Heart left ventricle (tissue), 16 donors: ENCODE measurements around the gene STK16. TPM values are rescaled to one million over a fixed set of nuclear protein-coding genes. Genes with fewer than 3 reads are reported as not detected.

Source experiments
- ATAC-seq, 4 donors: fragments of 200-7000 bp; cut with Tn5 transposase; one replicate each; pipeline ENCODE4 v1.9.1; 2020 to 2022; ENCODE audit warnings: moderate library complexity in 4 of 4, mild to moderate bottlenecking in 3 of 4, moderate number of reproducible peaks in 1 of 4
- DNase-seq, 5 donors: peaks; one replicate each; pipeline ENCODE4 v3.0.0-alpha.2; 2020
- H3K27ac ChIP-seq, 12 donors: fragments of 200-600 bp; sonication (generic) in 4 of 12; one replicate each; pipeline versions ENCODE4 v1.5.0 to v1.8.0; 2016 to 2022; ENCODE audit warnings: mild to moderate bottlenecking in 2 of 12
- H3K27me3 ChIP-seq, 9 donors: fragments of 200-600 bp; sonication (generic) in 2 of 9; one replicate each; pipeline versions ENCODE4 v1.5.1 to v1.8.0; 2016 to 2022; ENCODE audit warnings: mild to moderate bottlenecking in 3 of 9
- H3K36me3 ChIP-seq, 9 donors: fragments of 200-600 bp; sonication (generic) in 2 of 9; one replicate each; pipeline versions ENCODE4 v1.5.0 to v1.8.0; 2018 to 2022; ENCODE audit warnings: mild to moderate bottlenecking in 2 of 9
- H3K4me1 ChIP-seq, 12 donors: fragments of 200-600 bp; sonication (generic) in 4 of 12; one replicate each; pipeline versions ENCODE4 v1.5.0 to v1.8.0; 2016 to 2022; ENCODE audit warnings: mild to moderate bottlenecking in 3 of 12
- H3K4me3 ChIP-seq, 12 donors: fragments of 200-600 bp; sonication (generic) in 4 of 12; one replicate each; pipeline versions ENCODE4 v1.5.0 to v1.8.0; 2017 to 2022; ENCODE audit warnings: mild to moderate bottlenecking in 9 of 12, moderate library complexity in 4 of 12
- H3K9me3 ChIP-seq, 12 donors: fragments of 200-600 bp; sonication (generic) in 4 of 12; one replicate each; pipeline versions ENCODE4 v1.5.0 to v1.8.0; 2016 to 2022; ENCODE audit warnings: mild to moderate bottlenecking in 1 of 12
- POLR2A ChIP-seq, 2 donors: fragments of 450-650 bp; IDR thresholded peaks; one replicate each; pipeline ENCODE4 v1.6.1; 2017; ENCODE audit warnings: antibody characterized with exemption in 2 of 2, mild to moderate bottlenecking in 2 of 2, moderate library complexity in 2 of 2
- WGBS, 4 donors: extraction: QIAGEN DNeasy Blood & Tissue Kit in 2 of 4; methylation state at CpG; one replicate each; pipeline versions ENCODE4 v1.1.5 to v1.1.7; 2013 to 2018; 5-methylcytosine and 5-hydroxymethylcytosine counted together
- intact Hi-C, 10 donors: fragments of 100-400 bp; cut with DNase I; formaldehyde crosslinking; loops; one replicate each; pipeline versions ENCODE4 v1.11.1 to v1.14.2; 2022
- polyA plus RNA-seq, 2 donors: library from polyadenylated mRNA; stranded (reverse); fragments of 200-250 nt; gene quantifications; one replicate each; pipeline ENCODE4 v1.2.3, GENCODE V29; 2013
- total RNA-seq, 9 donors: library from RNA; depleted of rRNA in 2 of 9; stranded (reverse); fragments of >200 nt in 2 of 9; fragmentation: NEBNext Ultra II Directional in 3 of 9; extraction: Animal tissue kit (Norgen Biotek cat#: 25700) in 3 of 9; gene quantifications; one replicate each; pipeline versions ENCODE4 v1.1.0 to v1.2.4, GENCODE V29; 2016 to 2023
- TF ChIP-seq, protein P1 (sequence below), 12 donors: fragments of 200-600 bp; sonication (generic) in 4 of 12; IDR thresholded peaks; one replicate each; pipeline versions ENCODE4 v1.5.0 to v1.8.0; 2018 to 2022; ENCODE audit warnings: antibody characterized with exemption in 12 of 12, mild to moderate bottlenecking in 5 of 12
- donor health status: ischemic (EF 13 %, LVEDD 7.1; RV severe dilation, severe dysfunction).
- donor health status: healthy with polysubstance abuse.
- donor health status: DM: no; HTN: yes; CAD: no.
- donor health status: DM: no; HTN: no; CAD: no.
- donor health status: ischemic (EF 25% LVEDD 6.9; RV normal size, moderate dysfunction).
- donor health status: ischemic (EF 25% LVEDD 5.7; RV mildly dilated, moderate dysfunction).
- donor health status: healthy.
- donor health status: DM: yes; HTN: yes; CAD: no.
- donor health status: ischemic (EF 35%, LVEDD 5.7; RV mildly dilated, moderate dysfunction).
- donor health status: nonischemic (EF 11% LVEDD 7.7; RV severe dilation, severe dysfunction).
- donor health status: DM: yes; HTN: yes; CAD: no.
- donor health status: PGD.
- donor health status: ischemic (EF 29% LVEDD 5.4; RV normal size, mild dysfunction).
- donor health status: nonischemic (EF 23%, LVEDD 6.1; RV moderate dilation, normal function).

Gene STK16
- total and polyA plus RNA-seq, 11 donors: 13.8 to 31.6 (median 19.1) TPM

DNA sequence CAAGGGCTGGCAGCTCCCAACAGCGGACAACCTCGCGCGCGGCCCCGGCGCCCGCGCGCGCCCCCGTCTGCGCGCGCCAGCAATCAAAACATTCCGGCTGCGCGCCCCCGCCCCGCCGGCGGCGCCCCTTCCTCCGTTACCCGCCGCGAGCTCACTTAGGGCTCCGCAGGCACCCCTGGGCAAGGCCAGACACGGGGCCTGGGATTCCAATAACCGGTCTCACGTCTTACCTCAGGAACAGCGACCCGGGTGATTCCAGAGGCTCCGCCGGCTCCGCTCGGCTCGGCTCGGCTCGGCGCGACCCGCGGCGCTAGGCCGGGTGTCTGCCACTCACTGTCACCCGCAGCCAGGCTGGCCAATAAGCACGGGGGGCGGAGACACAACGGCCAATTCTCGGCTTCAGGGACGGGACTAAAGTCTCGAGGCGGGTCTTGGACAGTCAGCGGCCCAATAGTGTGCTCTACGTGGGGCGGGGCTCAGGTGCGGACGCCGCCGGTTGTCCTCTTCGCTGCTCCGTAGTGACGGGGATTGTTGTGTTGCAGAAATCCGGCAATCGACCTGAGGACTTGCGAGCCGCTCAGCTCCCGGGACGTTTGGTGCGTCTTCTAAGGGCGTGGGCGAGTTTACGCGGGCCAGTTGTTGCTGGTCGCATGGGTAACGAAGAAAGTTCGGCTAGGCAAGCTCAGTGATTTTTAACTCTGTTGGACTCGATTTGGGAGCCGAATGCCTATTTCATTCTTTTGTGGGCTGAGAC is 15.8 kb upstream of the STK16 start, which contains the start of the genes ANKZF1 and ATG9A:
TSS of gene ANKZF1 (plus strand) at position 502 of the 754 bp plus-strand sequence. CDS start 452 bp downstream, outside the sequence.
TSS of gene ATG9A (minus strand) at position 332 of the 754 bp plus-strand sequence. CDS start 1,612 bp downstream, outside the sequence.
- Histone ChIP-seq H3K27me3 (no peaks in the 10 kb centered on the region), H3K4me1 (peaks cover 3 to 51% (median 26%) of the 10 kb centered on the region in 12 donors), H3K36me3 (peaks cover 0 to 63% (median 54%) of the 10 kb centered on the region in 9 donors), H3K27ac (peak within 1 kb of the TSS; percentile 93 to 99 (median 97)), H3K9me3 (no peaks in the 10 kb centered on the region), H3K4me3 (peak within 1 kb of the TSS; percentile 80 to 92 (median 88))
- intact Hi-C loops: loop anchor here in 4 of 10 donors (1.0 to 10.0 kb wide), 7 partner anchors 16 to 68 kb away; partner anchors contain the start of genes CNPPD1 (in 2 of the 4), GLB1L (in 1 of the 4), RETREG2 (in 1 of the 4) and SLC23A3 (in 1 of the 4)
- 0 to 1% (median 0%) methylated on average over 17 to 80 of the region's 80 CpGs for WGBS, 4 donors
- peak; percentile 98 to 100 (median 99) for DNase-seq
- peak; percentile 99 for ATAC-seq
- TF ChIP-seq POLR2A (IDR thresholded peaks at IDR 0.05): peak in 1 of 2 donors; percentile 85
- TF ChIP-seq, protein P1, sequence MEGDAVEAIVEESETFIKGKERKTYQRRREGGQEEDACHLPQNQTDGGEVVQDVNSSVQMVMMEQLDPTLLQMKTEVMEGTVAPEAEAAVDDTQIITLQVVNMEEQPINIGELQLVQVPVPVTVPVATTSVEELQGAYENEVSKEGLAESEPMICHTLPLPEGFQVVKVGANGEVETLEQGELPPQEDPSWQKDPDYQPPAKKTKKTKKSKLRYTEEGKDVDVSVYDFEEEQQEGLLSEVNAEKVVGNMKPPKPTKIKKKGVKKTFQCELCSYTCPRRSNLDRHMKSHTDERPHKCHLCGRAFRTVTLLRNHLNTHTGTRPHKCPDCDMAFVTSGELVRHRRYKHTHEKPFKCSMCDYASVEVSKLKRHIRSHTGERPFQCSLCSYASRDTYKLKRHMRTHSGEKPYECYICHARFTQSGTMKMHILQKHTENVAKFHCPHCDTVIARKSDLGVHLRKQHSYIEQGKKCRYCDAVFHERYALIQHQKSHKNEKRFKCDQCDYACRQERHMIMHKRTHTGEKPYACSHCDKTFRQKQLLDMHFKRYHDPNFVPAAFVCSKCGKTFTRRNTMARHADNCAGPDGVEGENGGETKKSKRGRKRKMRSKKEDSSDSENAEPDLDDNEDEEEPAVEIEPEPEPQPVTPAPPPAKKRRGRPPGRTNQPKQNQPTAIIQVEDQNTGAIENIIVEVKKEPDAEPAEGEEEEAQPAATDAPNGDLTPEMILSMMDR (IDR thresholded peaks at IDR 0.05): no peak

DNA sequence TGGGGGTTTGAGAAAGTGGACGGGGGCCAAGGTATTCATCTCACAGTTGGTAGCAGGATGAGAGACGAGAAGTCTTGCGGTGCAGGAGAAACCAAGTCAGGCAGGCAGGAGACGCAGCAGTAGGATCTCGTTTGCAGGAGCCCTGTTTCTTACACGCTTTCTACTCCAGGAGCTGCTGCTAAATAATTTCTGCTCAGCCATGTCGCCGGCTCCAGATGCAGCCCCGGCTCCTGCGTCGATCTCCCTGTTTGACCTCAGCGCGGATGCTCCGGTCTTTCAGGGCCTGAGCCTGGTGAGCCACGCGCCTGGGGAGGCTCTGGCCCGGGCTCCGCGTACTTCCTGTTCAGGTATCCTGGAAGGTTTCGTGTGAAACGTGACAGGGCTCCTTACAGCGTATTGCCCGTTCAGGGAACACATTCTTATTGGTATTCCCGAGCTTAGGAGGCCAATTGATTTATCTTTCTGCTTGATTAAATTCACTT is 15.2 kb upstream of the STK16 start:
- Histone ChIP-seq H3K4me1 (peaks cover 3 to 49% (median 26%) of the 10 kb centered on the region in 12 donors), H3K36me3 (peaks cover 0 to 63% (median 54%) of the 10 kb centered on the region in 9 donors), H3K27me3 (no peaks in the 10 kb centered on the region), H3K4me3 (peak overlapping the region; percentile 80 to 92 (median 88)), H3K27ac (peak overlapping the region; percentile 48 to 99 (median 97)), H3K9me3 (no peaks in the 10 kb centered on the region)
- intact Hi-C loops: loop anchor here in 1 of 10 donors (10.0 kb wide), 1 partner anchor 65 kb away; no protein-coding TSS in a partner anchor
- DNase-seq: peak in 1 of 5 donors; percentile 77
- peak in 2 of 4 donors; percentile 12 to 32 for ATAC-seq
- 0 to 1% (median 0%) methylated on average over 22 to 24 of the region's 24 CpGs for WGBS, 4 donors
- no peak for TF ChIP-seq POLR2A (IDR thresholded peaks at IDR 0.05)
- TF ChIP-seq, protein P1 (IDR thresholded peaks at IDR 0.05): no peak

DNA sequence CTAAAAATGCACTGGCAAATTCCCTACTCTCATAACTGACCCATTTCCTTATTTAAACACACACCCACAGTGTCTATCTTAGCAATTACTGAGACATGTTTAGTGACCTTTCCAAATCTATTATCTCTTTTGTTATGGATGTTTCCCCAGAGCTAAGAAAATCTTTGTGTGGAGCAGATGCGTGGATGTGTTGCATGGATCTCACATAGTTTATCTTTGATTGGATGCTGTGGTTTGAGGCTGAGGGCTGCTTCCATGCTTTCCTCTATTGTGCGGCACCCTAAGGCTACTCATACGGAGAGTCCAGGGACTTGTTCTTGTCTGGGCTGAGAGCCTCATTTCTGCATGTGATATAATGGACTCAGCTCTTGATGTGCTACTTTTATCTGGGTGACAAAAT is 10.9 kb upstream of the STK16 start:
- Histone ChIP-seq H3K36me3 (peaks cover 0 to 80% (median 73%) of the 10 kb centered on the region in 9 donors), H3K4me3 (no peak overlapping the region), H3K9me3 (no peaks in the 10 kb centered on the region), H3K27ac (no peak overlapping the region), H3K4me1 (peaks cover 0 to 22% (median 11%) of the 10 kb centered on the region in 12 donors), H3K27me3 (no peaks in the 10 kb centered on the region)
- TF ChIP-seq POLR2A (IDR thresholded peaks at IDR 0.05): no peak
- TF ChIP-seq, protein P1 (IDR thresholded peaks at IDR 0.05): no peak
- DNase-seq: no peak
- intact Hi-C loops: loop anchor here in 1 of 10 donors (10.0 kb wide), 1 partner anchor 60 kb away; no protein-coding TSS in a partner anchor
- WGBS, 4 donors: 71 to 93% (median 84%) methylated on average over 3 of the region's 3 CpGs
- ATAC-seq: no peak
